OCI-LY1 (cell line): ENCODE measurements around the gene CDH6.
"Not testable (repeated sequence)": the region's sequence is repeated elsewhere in the genome, so short reads cannot be mapped to it uniquely, and the experiment has no call there.

Experiments
- H2AFZ ChIP-seq: fragments of 200-600 bp; sonication (generic), shearing (Covaris generic); 2 replicates; pipeline ENCODE4 v1.6.0; 2014; ENCODE audit warnings: antibody characterized with exemption, mild to moderate bottlenecking, low read length
- H3F3A ChIP-seq: fragments of 200-600 bp; sonication (generic), shearing (Covaris generic); 2 replicates; pipeline ENCODE4 v1.6.0; 2014; ENCODE audit warnings: mild to moderate bottlenecking, antibody characterized with exemption, low read length, moderate library complexity; ENCODE audit not compliant: insufficient read depth
- H3K27ac ChIP-seq: fragments of 200-600 bp; sonication (generic); 2 replicates; pipeline ENCODE4 v1.5.1; 2014; ENCODE audit warnings: low read length, mixed run types, mild to moderate bottlenecking, low read depth; ENCODE audit not compliant: poor library complexity, severe bottlenecking
- H3K27me3 ChIP-seq: fragments of 200-600 bp; sonication (generic); 2 replicates; pipeline ENCODE4 v1.6.0; 2014; ENCODE audit warnings: antibody characterized with exemption, mild to moderate bottlenecking, low read length, moderate library complexity; ENCODE audit not compliant: insufficient read depth
- H3K36me3 ChIP-seq: fragments of 200-600 bp; sonication (generic); 2 replicates; pipeline ENCODE4 v1.6.1; 2014; ENCODE audit warnings: mild to moderate bottlenecking, antibody characterized with exemption, low read length, moderate library complexity, mixed read lengths; ENCODE audit not compliant: insufficient read depth
- H3K4me1 ChIP-seq: fragments of 200-600 bp; sonication (generic); 2 replicates; pipeline ENCODE4 v1.5.1; 2014; ENCODE audit warnings: mild to moderate bottlenecking, low read length, moderate library complexity; ENCODE audit not compliant: insufficient read depth, severe bottlenecking
- H3K4me2 ChIP-seq: fragments of 200-600 bp; sonication (generic), shearing (Covaris generic); 2 replicates; pipeline ENCODE4 v1.6.1; 2014; ENCODE audit warnings: low read length
- H3K4me3 ChIP-seq: fragments of 200-600 bp; sonication (generic); 2 replicates; pipeline ENCODE4 v1.5.1; 2014; ENCODE audit warnings: low read length, low read depth, mild to moderate bottlenecking, mixed read lengths; ENCODE audit not compliant: poor library complexity, severe bottlenecking
- H3K79me2 ChIP-seq: fragments of 200-600 bp; shearing (Covaris generic); 2 replicates; pipeline ENCODE4 v1.6.1; 2016; ENCODE audit warnings: mixed run types, low read length, mixed read lengths; ENCODE audit not compliant: insufficient read depth
- H3K9ac ChIP-seq: fragments of 200-600 bp; sonication (generic), shearing (Covaris generic); 2 replicates; pipeline ENCODE4 v1.6.1; 2014; ENCODE audit warnings: mild to moderate bottlenecking, low read length, mixed read lengths
- H3K9me2 ChIP-seq: fragments of 200-600 bp; sonication (generic), shearing (Covaris generic); 2 replicates; pipeline ENCODE4 v1.6.1; 2014; ENCODE audit warnings: low read depth, mild to moderate bottlenecking, low read length, mixed read lengths
- H3K9me3 ChIP-seq: fragments of 200-600 bp; shearing (Covaris generic); 2 replicates; pipeline ENCODE4 v1.6.1; 2014; ENCODE audit warnings: low read length, mixed read lengths
- H4K20me1 ChIP-seq: fragments of 200-600 bp; sonication (generic), shearing (Covaris generic); 2 replicates; pipeline ENCODE4 v1.6.0; 2016; ENCODE audit warnings: mild to moderate bottlenecking, low read length; ENCODE audit not compliant: insufficient read depth
- EZH2 ChIP-seq: fragments of 200-600 bp; sonication (generic), shearing (Covaris generic); IDR thresholded peaks from 2 replicates; pipeline ENCODE4 v1.8.0; 2017; ENCODE audit warnings: borderline replicate concordance, mixed run types, mild to moderate bottlenecking, antibody characterized with exemption, low read length, moderate library complexity, mixed read lengths
- TF ChIP-seq, protein P1 (sequence below): fragments of 200-600 bp; sonication (generic), shearing (Covaris generic); IDR thresholded peaks from 2 replicates; pipeline ENCODE4 v1.5.1; 2017; ENCODE audit warnings: mild to moderate bottlenecking, antibody characterized with exemption, low read length, moderate library complexity, mixed read lengths

The CDH6 gene

DNA sequence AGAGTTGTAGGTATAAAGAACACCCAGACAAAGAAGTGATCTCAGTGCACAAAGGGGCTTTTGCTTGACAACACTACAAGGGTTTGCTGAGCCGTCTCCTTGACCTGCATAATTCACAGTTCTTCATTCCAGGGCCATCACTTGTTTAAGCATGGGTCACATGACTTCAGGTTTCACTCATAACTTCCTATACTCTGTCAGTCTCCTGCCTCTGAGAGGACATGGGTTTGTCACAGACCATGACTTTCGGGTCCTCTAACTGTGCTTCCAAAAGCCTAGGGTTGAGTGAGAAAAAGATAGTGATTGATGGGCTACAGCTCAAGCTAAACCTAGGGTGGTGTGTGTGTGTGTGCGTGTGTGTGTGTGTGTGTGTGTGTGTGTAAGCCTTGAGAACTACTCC lies 166.4 kb downstream of the CDH6 start:
- no peak for TF ChIP-seq EZH2
- TF ChIP-seq, protein P1, sequence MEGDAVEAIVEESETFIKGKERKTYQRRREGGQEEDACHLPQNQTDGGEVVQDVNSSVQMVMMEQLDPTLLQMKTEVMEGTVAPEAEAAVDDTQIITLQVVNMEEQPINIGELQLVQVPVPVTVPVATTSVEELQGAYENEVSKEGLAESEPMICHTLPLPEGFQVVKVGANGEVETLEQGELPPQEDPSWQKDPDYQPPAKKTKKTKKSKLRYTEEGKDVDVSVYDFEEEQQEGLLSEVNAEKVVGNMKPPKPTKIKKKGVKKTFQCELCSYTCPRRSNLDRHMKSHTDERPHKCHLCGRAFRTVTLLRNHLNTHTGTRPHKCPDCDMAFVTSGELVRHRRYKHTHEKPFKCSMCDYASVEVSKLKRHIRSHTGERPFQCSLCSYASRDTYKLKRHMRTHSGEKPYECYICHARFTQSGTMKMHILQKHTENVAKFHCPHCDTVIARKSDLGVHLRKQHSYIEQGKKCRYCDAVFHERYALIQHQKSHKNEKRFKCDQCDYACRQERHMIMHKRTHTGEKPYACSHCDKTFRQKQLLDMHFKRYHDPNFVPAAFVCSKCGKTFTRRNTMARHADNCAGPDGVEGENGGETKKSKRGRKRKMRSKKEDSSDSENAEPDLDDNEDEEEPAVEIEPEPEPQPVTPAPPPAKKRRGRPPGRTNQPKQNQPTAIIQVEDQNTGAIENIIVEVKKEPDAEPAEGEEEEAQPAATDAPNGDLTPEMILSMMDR = no peak
- Histone ChIP-seq H3K9me3 (no peaks in the 10 kb centered on the region), H3K36me3 (no peaks in the 10 kb centered on the region), H3K27ac (no peak overlapping the region), H2AFZ (no peak overlapping the region), H3K4me2 (no peak overlapping the region), H3K4me3 (no peak overlapping the region), H3K27me3 (no peaks in the 10 kb centered on the region), H3K9ac (no peak overlapping the region), H4K20me1 (no peaks in the 10 kb centered on the region), H3K9me2 (no peaks in the 10 kb centered on the region), H3K4me1 (no peaks in the 10 kb centered on the region), H3F3A (no peaks in the 10 kb centered on the region), H3K79me2 (no peaks in the 10 kb centered on the region)

DNA sequence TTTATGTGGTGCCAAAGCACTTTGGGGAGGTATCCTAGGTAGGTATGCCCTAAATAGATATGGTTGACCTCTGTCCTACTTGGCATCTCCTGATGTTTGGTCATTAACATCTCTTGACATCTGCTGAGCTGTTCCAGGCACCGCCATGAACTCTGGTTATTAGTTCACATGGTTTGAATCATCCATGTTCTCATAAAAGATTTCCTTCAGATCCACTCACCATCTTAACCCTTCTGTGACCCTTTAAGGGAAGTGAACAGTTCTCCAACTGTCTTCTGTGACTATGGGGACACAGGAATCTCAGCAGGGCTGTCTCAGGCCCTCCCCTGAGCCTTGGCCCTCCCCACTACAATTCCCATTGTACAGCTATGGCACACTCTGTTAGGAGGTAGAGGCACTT lies 167.7 kb downstream of the CDH6 start:
- Histone ChIP-seq H2AFZ (no peak overlapping the region), H3K9ac (no peak overlapping the region), H4K20me1 (no peaks in the 10 kb centered on the region), H3K36me3 (no peaks in the 10 kb centered on the region), H3K27ac (no peak overlapping the region), H3K27me3 (no peaks in the 10 kb centered on the region), H3K4me2 (no peak overlapping the region), H3K79me2 (no peaks in the 10 kb centered on the region), H3K9me3 (no peaks in the 10 kb centered on the region), H3K9me2 (no peaks in the 10 kb centered on the region), H3K4me3 (no peak overlapping the region), H3F3A (no peaks in the 10 kb centered on the region), H3K4me1 (no peaks in the 10 kb centered on the region)
- TF ChIP-seq, protein P1 = no peak
- TF ChIP-seq EZH2 = no peak

DNA sequence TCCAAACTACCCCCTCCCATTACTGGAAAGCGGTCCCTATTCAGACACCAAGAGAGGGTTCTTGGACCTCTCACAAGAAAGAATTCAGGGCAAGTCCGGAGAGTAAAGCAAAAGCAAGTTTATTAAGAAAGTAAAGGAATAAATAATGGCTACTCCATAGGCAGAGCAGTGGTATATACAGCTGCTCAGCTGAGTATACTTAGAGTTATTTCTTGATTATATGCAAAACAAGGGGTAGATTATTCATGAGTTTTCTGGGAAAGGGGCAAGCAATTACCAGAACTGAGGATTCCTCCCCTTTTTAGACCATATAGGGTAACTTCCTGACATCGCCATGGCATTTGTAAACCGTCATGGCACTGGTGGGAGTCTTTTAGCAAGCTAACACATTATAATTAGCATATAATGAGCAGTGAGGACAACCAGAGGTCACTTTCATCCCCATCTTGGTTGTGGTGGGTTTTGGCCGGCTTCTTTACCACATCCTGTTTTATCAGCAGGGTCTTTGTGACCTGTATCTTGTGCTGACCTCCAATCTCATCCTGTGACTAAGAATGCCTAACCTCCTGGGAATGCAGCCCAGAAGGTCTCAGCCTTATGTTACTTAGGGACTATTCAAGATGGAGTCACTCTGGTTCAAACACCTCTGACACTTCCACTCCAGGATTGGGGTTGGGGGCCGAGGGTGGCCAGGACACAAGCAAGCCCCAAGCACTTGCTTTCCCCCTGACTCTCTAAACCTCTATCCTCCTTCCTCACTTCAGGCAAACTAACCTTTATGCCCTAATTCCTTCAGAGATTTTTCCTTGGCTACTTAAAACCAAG lies 168.4 kb downstream of the CDH6 start:
- H3K79me2 ChIP-seq, H3K9me3 ChIP-seq, H4K20me1 ChIP-seq, H3K36me3 ChIP-seq, H3K4me3 ChIP-seq, H3F3A ChIP-seq, H3K9me2 ChIP-seq, H3K4me1 ChIP-seq, H3K4me2 ChIP-seq, H2AFZ ChIP-seq, H3K9ac ChIP-seq, H3K27ac ChIP-seq, H3K27me3 ChIP-seq: not testable (repeated sequence)

DNA sequence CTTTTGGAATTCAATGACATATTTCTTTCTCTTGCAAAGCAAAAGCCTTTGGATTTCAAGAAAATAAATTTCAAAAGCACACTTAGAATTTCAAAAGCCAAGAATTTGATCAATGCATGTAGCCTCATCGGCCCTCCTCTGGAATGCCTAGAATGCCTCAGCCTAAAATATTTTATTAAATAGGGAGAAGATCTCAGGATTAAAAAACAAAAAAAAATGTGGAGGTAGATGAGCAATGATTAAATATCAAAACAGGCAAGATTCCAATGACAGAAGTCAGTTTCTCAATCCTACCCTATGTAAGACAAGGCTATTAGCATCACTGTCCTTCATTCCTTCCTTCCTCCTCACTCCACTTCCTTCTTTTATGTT lies 169.0 kb downstream of the CDH6 start:
- Histone ChIP-seq H3K4me2 (no peak overlapping the region), H3K27ac (no peak overlapping the region), H3K4me1 (no peaks in the 10 kb centered on the region), H3K27me3 (no peaks in the 10 kb centered on the region), H3K9ac (no peak overlapping the region), H3K9me2 (no peaks in the 10 kb centered on the region), H2AFZ (no peak overlapping the region), H3K36me3 (no peaks in the 10 kb centered on the region), H4K20me1 (no peaks in the 10 kb centered on the region), H3K9me3 (no peaks in the 10 kb centered on the region), H3K4me3 (no peak overlapping the region), H3F3A (no peaks in the 10 kb centered on the region), H3K79me2 (no peaks in the 10 kb centered on the region)
- no peak for TF ChIP-seq EZH2
- TF ChIP-seq, protein P1 = no peak
